ENCODE data around the gene GATB.

The GATB gene

GRCh38 chr4:151692821-151693673, 67.8 kb downstream of the GATB start:
- DNase-seq: no peak

GRCh38 chr4:151692443-151692782, 68.4 kb downstream of the GATB start:
- no peak for DNase-seq

- no peak for DNase-seq
Observed at GRCh38 chr4:151691639-151692442, 69.0 kb downstream of the GATB start.

GRCh38 chr4:151690876-151691275, 69.9 kb downstream of the GATB start:
- no peak for DNase-seq

- DNase-seq: no peak
Observed at GRCh38 chr4:151690164-151690870, 70.5 kb downstream of the GATB start.

GRCh38 chr4:151689211-151689991, 71.4 kb downstream of the GATB start:
- no peak for DNase-seq

GRCh38 chr4:151688785-151689043, 72.1 kb downstream of the GATB start:
- DNase-seq: no peak

- no peak for DNase-seq
Observed at GRCh38 chr4:151688003-151688784, 72.6 kb downstream of the GATB start.

GRCh38 chr4:151687021-151687640, 73.7 kb downstream of the GATB start:
- no peak for DNase-seq

GRCh38 chr4:151685303-151685702, 75.5 kb downstream of the GATB start:
- no peak for DNase-seq

GRCh38 chr4:151681085-151681484, 79.7 kb downstream of the GATB start:
- DNase-seq: no peak

GRCh38 chr4:151679231-151679630, 81.6 kb downstream of the GATB start:
- DNase-seq: no peak

GRCh38 chr4:151678048-151678872, 82.5 kb downstream of the GATB start:
- DNase-seq: no peak

GRCh38 chr4:151677193-151677592, 83.6 kb downstream of the GATB start:
- DNase-seq: no peak

- no peak for DNase-seq
Observed at GRCh38 chr4:151676301-151676700, 84.5 kb downstream of the GATB start.

GRCh38 chr4:151675411-151675971, 85.3 kb downstream of the GATB start:
- DNase-seq: no peak

- DNase-seq: no peak
Observed at GRCh38 chr4:151674804-151675391, 85.9 kb downstream of the GATB start.

GRCh38 chr4:151673908-151674520, 86.8 kb downstream of the GATB start:
- DNase-seq: no peak

GRCh38 chr4:151672996-151673395, 87.8 kb downstream of the GATB start:
- no peak for DNase-seq
